AG09309 (cell line): ENCODE results near the gene PPARG.

ENCODE experiments used
- DNase-seq: peaks from one replicate; pipeline ENCODE4 v3.0.0-alpha.2; 2010; ENCODE audit warnings: low read depth
- H3K4me3 ChIP-seq: 2 replicates; pipeline ENCODE4 v1.5.1; 2011; ENCODE audit warnings: mild to moderate bottlenecking, low read depth, low read length, moderate library complexity; ENCODE audit not compliant: control insufficient read depth
- TF ChIP-seq, protein P1 (sequence below): IDR thresholded peaks from 2 replicates; pipeline ENCODE4 v1.5.1; 2011; ENCODE audit warnings: mild to moderate bottlenecking, low read depth, low read length, inconsistent platforms; ENCODE audit not compliant: insufficient read depth, control insufficient read depth; ENCODE audit errors: missing control alignments

Gene PPARG

GRCh38 chr3:12416731-12417130 is 127.9 kb downstream of the PPARG start:
- H3K4me3 ChIP-seq = no peak overlapping the region
- TF ChIP-seq, protein P1, sequence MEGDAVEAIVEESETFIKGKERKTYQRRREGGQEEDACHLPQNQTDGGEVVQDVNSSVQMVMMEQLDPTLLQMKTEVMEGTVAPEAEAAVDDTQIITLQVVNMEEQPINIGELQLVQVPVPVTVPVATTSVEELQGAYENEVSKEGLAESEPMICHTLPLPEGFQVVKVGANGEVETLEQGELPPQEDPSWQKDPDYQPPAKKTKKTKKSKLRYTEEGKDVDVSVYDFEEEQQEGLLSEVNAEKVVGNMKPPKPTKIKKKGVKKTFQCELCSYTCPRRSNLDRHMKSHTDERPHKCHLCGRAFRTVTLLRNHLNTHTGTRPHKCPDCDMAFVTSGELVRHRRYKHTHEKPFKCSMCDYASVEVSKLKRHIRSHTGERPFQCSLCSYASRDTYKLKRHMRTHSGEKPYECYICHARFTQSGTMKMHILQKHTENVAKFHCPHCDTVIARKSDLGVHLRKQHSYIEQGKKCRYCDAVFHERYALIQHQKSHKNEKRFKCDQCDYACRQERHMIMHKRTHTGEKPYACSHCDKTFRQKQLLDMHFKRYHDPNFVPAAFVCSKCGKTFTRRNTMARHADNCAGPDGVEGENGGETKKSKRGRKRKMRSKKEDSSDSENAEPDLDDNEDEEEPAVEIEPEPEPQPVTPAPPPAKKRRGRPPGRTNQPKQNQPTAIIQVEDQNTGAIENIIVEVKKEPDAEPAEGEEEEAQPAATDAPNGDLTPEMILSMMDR = no peak
- DNase-seq = no peak

- no peak overlapping the region for H3K4me3 ChIP-seq
- DNase-seq = no peak
- TF ChIP-seq, protein P1 = no peak
These were observed 131.5 kb downstream of the PPARG start for GRCh38 chr3:12420393-12420792.

GRCh38 chr3:12421132-12421531 is 132.3 kb downstream of the PPARG start:
- TF ChIP-seq, protein P1 = no peak
- no peak overlapping the region for H3K4me3 ChIP-seq
- DNase-seq = no peak

DNA sequence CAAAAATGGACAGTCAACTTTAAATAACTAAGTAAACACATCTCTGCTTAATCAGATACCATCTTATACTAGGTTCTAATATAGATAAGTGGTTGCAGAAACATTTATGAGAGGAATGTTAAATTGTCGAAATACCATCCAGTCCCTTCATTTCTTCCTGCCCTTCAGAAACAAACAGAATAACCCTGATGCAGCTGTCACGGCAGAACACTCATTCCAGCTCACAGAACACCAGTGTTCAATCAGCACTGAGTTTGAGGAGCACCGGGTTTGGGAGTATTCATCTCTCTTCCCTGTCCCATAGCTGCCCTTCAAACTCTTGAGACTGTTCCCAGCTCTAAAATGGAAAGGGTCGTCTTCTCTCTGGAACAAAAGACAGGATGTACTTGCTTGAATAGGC is 134.3 kb downstream of the PPARG start:
- TF ChIP-seq, protein P1 = no peak
- no peak for DNase-seq
- H3K4me3 ChIP-seq = no peak overlapping the region

DNA sequence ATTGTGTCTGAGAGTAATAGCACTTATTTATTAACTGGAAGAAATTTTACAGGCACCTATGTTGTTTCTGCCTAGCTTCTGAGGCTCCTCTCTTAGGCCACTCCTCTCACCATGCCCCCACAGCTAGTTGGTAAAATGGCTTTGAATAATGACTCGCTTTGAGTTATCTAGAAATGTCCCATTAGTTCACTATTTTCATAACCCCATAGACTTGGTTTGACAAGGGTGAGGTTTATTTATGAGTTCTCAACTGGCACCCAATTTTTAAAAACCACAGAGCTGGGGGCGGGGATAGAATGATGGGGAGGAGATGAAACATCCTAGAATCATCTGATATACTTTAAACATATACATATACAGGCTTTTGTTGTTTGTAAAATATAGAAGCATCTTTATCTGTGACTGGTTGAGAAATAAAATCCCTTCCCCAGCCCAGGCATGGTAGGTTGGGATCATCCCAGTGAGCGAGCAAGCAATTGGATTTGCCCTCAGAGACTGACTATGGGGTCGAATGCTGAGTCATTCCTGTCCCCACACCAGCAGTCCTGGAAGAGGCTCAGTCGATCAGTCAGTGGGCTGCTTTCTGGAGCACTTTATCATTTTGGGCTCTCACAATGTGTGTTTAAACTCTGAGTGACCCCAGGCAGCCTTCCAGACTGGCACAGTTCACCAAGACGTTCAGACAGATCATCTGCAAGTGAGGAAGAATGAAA is 135.2 kb downstream of the PPARG start:
- no peak overlapping the region for H3K4me3 ChIP-seq
- DNase-seq = no peak
- TF ChIP-seq, protein P1 = no peak

DNA sequence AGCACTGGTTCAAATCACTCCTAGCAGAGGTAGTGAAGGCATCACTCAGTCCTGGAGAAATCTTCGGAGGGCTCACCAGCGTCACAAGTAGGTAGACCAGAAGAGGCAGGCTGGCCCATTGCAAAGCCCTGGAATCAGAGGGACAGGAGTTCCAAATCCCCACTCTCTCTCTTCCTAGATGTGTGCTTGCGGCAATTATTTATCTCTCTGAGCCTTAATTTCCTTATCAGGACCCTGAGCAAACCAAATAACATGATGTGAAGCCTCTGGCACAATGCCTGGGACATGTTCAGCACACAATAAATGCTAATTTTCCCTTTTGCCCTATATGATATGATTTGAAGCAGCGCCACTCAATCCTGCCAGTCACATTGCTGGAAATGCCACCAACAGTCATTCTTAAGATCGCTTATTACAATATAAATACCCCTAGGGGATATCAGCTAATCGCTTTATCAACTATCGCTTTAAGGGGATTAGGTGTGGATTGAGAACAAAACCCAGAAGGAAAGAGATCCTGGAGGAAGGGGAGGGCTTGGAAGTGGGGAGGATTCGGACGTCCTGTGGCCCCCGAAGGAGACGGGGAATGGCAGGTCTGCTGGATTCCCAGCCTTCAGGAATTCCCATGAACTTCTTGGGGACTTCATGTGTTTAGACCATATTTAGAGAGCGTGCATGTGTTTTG is 135.9 kb downstream of the PPARG start:
- no peak for DNase-seq
- no peak overlapping the region for H3K4me3 ChIP-seq
- TF ChIP-seq, protein P1 = no peak
